Caco-2 (cell line): ENCODE data around the gene TFPI. TPM values are rescaled to one million over a fixed set of nuclear protein-coding genes. Genes with fewer than 3 reads are reported as not detected.

Experiments used
- BruUV-seq: library from RNA; stranded (reverse); fragments of 400-500 nt; replicated peaks from 2 replicates; lab custom pipeline; 2021; lab: Mats Ljungman, UMichigan
- CTCF ChIA-PET: fragments of 300-600 bp; sonication (Branson Sonifier 250); formaldehyde crosslinking; loops from one replicate; lab custom pipeline; 2022; ENCODE audit warnings: antibody characterized with exemption; lab: Charles Lee
- POLR2A ChIA-PET: fragments of 300-600 bp; sonication (Branson Sonifier 250); formaldehyde crosslinking; loops from one replicate; lab custom pipeline; 2022; ENCODE audit warnings: antibody characterized with exemption; lab: Charles Lee
- DNase-seq, 2 experiments: peaks; one replicate each; pipeline versions ENCODE4 v3.0.0 to v3.0.0-alpha.2; 2020 to 2022
- H3K27me3 ChIP-seq: replicated peaks from 2 replicates; pipeline ENCODE4 v1.6.0; 2011; ENCODE audit warnings: low read length; ENCODE audit not compliant: control insufficient read depth, insufficient read depth
- H3K36me3 ChIP-seq: 2 replicates; pipeline ENCODE4 v1.5.1; 2011; ENCODE audit warnings: low read length; ENCODE audit not compliant: control insufficient read depth, insufficient read depth
- H3K4me1 ChIP-seq: fragments of 250-450 bp; sonication (Bioruptor Pico); 2 replicates; pipeline ENCODE4 v1.5.1; 2020; ENCODE audit warnings: mild to moderate bottlenecking
- H3K4me3 ChIP-seq: 2 replicates; pipeline ENCODE4 v1.5.1; 2011; ENCODE audit warnings: low read depth, mild to moderate bottlenecking, control low read depth, low read length
- H3K9me3 ChIP-seq: fragments of 250-450 bp; sonication (Bioruptor Pico); 2 replicates; pipeline ENCODE4 v1.5.1; 2020; ENCODE audit warnings: mild to moderate bottlenecking, moderate library complexity
- H3K27ac Mint-ChIP-seq: one replicate; pipeline ENCODE4 v1.8.0; 2022; ENCODE audit warnings: mixed read lengths; ENCODE audit not compliant: unreplicated experiment
- H3K27me3 Mint-ChIP-seq: one replicate; pipeline ENCODE4 v1.8.0; 2022; ENCODE audit warnings: mixed read lengths; ENCODE audit not compliant: insufficient read depth, unreplicated experiment
- H3K36me3 Mint-ChIP-seq: one replicate; pipeline ENCODE4 v1.8.0; 2022; ENCODE audit warnings: mild to moderate bottlenecking, mixed read lengths; ENCODE audit not compliant: insufficient read depth, unreplicated experiment
- H3K4me1 Mint-ChIP-seq: one replicate; pipeline ENCODE4 v1.8.0; 2022; ENCODE audit warnings: low read depth, mixed read lengths; ENCODE audit not compliant: unreplicated experiment
- H3K4me3 Mint-ChIP-seq: one replicate; pipeline ENCODE4 v1.8.0; 2022; ENCODE audit warnings: mild to moderate bottlenecking, moderate library complexity, mixed read lengths; ENCODE audit not compliant: unreplicated experiment
- H3K9me3 Mint-ChIP-seq: one replicate; pipeline ENCODE4 v1.8.0; 2022; ENCODE audit warnings: mixed read lengths; ENCODE audit not compliant: unreplicated experiment
- CTCF ChIP-seq, 2 experiments: fragments of 200-600 bp in 1 of 2; IDR thresholded peaks; 1 replicate in 1 of 2; 2 replicates in 1 of 2; pipeline versions ENCODE4 v1.5.1 to v1.8.0; 2011 to 2022; ENCODE audit warnings: antibody characterized with exemption in 1 of 2, control low read depth in 1 of 2, inconsistent platforms in 1 of 2, low read depth in 1 of 2, low read length in 1 of 2, mild to moderate bottlenecking in 1 of 2, moderate library complexity in 1 of 2; ENCODE audit not compliant: insufficient read depth in 1 of 2, severe bottlenecking in 1 of 2, unreplicated experiment in 1 of 2
- intact Hi-C: fragments of 100-400 bp; cut with micrococcal nuclease; formaldehyde crosslinking; loops from one replicate; pipeline ENCODE4 v1.10.0; 2022; ENCODE audit not compliant: unreplicated experiment
- total RNA-seq: library from RNA; stranded (reverse); gene quantifications from 2 replicates; pipeline ENCODE4 v1.2.3, GENCODE V29; 2022

TFPI gene
- total RNA-seq, 1 experiment from 2014 or later: 31.0 TPM

GRCh38 chr2:187415449-187415848, 138.8 kb downstream of the TFPI start:
- DNase-seq: peak in 1 of 2 experiments; percentile 24
- H3K4me1 Mint-ChIP-seq: no peaks in the 10 kb centered on the region
- BruUV-seq: no TSS peak
- Histone ChIP-seq H3K27me3 (no peaks in the 10 kb centered on the region), H3K4me1 (no peaks in the 10 kb centered on the region), H3K4me3 (no peak overlapping the region), H3K36me3 (no peaks in the 10 kb centered on the region), H3K9me3 (no peaks in the 10 kb centered on the region)
- TF ChIP-seq CTCF (IDR thresholded peaks at IDR 0.05; ENCODE audit: insufficient read depth in 1 of 2, low read depth in 1 of 2, low read length in 1 of 2, severe bottlenecking in 1 of 2, unreplicated experiment in 1 of 2): no peak
- H3K27ac Mint-ChIP-seq: no peak overlapping the region
- no peak overlapping the region for H3K4me3 Mint-ChIP-seq
- no peaks in the 10 kb centered on the region for H3K9me3 Mint-ChIP-seq
- CTCF ChIA-PET: no interaction called here
- POLR2A ChIA-PET: no interaction called here
- H3K27me3 Mint-ChIP-seq: peaks cover 2% of the 10 kb centered on the region
- intact Hi-C loops: no loop called here
- H3K36me3 Mint-ChIP-seq: no peaks in the 10 kb centered on the region

Other genes with a start within 250 kb of the TFPI start
- 0.42 TPM in 1 of 2 replicates, not detected in the other for gene CALCRL, start 106.2 kb downstream of the TFPI start, total RNA-seq